ENCODE data around the gene TECTB. TPM values are rescaled to one million over a fixed set of nuclear protein-coding genes. Genes with fewer than 3 reads are reported as not detected.

TECTB gene
- not detected for total RNA-seq

DNA sequence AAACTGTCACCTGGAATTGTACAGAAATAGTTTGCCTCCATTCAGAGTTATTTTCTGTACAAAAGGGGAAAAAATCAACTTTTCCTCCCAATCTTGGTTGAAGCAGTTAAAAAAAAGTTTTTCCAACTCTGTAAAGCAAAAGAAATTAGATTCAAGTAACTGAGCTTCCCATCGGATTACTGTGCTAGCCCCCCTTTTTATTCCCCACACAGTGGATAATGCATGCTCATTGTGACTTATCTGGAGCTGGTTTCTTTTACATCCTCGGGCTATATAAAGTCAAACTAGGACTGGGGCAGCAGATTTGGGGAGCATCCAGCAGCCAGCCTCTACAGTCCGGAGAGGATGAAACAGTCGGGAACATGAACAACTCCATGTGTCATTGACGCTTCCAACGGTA is at the start of gene TECTB:
TSS of gene TECTB (plus strand) at position 301 of the 400 bp plus-strand sequence. CDS start 335 bp downstream, outside the sequence.
- no peaks in the 10 kb centered on the region for H3K27me3 ChIP-seq
- H3K36me3 ChIP-seq, result no peaks in the 10 kb centered on the region
- peaks cover 0 to 9% of the 10 kb centered on the region in 2 donors for H3K4me1 ChIP-seq
- no peak for DNase-seq (ENCODE audit: low spot score)
- no peaks in the 10 kb centered on the region for H3K9me3 ChIP-seq
- TF ChIP-seq, protein P1, sequence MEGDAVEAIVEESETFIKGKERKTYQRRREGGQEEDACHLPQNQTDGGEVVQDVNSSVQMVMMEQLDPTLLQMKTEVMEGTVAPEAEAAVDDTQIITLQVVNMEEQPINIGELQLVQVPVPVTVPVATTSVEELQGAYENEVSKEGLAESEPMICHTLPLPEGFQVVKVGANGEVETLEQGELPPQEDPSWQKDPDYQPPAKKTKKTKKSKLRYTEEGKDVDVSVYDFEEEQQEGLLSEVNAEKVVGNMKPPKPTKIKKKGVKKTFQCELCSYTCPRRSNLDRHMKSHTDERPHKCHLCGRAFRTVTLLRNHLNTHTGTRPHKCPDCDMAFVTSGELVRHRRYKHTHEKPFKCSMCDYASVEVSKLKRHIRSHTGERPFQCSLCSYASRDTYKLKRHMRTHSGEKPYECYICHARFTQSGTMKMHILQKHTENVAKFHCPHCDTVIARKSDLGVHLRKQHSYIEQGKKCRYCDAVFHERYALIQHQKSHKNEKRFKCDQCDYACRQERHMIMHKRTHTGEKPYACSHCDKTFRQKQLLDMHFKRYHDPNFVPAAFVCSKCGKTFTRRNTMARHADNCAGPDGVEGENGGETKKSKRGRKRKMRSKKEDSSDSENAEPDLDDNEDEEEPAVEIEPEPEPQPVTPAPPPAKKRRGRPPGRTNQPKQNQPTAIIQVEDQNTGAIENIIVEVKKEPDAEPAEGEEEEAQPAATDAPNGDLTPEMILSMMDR (IDR thresholded peaks at IDR 0.05), result no peak
- no peak within 1 kb of the TSS for H3K4me3 ChIP-seq
- no peak within 1 kb of the TSS for H3K27ac ChIP-seq

DNA sequence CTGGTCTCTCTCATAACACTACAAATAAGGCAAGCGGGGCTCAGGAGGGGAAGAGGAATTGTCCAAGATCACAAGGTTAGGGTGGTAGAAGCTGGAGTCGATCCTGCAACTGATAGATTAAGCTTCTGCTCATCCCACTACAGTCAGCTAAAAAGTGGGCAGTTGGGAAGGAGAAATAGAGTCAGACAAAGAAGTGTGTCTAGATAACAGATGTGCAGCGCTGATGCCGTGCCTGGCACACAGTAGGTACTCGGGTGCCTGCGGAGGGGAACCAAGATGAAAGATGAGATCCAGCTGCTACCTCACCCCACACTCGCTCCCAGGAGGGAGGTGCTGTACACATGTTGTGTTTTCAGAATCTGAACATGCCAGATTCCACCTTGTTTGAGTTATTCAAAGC is 48.1 kb upstream of the TECTB start:
- TF ChIP-seq, protein P1 (IDR thresholded peaks at IDR 0.05), result no peak
- H3K4me3 ChIP-seq, result no peak overlapping the region
- H3K27ac ChIP-seq, result no peak overlapping the region
- H3K4me1 ChIP-seq, result no peaks in the 10 kb centered on the region
- H3K36me3 ChIP-seq, result no peaks in the 10 kb centered on the region
- no peak for DNase-seq (ENCODE audit: low spot score)
- H3K27me3 ChIP-seq, result no peaks in the 10 kb centered on the region
- H3K9me3 ChIP-seq, result peaks cover 0 to 28% of the 10 kb centered on the region in 2 donors

DNA sequence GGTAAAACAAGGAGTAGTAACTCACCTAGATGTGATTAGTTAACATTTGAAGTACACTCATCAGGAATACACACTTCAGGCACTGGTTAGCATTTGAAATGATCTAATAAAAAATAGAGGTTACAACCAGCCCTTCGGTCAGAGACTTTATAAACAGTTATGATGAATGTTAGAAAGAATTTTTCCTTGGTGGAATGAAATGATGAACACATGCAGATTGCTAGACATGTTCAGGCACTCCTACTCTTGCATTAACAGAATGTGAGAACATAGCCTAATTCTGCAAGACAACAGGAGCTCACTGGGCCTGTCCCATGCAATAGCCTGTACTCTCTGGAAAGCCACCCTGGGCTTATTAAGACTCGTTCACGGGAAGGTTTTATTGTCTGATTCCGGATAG is 47.3 kb upstream of the TECTB start:
- DNase-seq (ENCODE audit: low spot score), result no peak
- no peaks in the 10 kb centered on the region for H3K27me3 ChIP-seq

DNA sequence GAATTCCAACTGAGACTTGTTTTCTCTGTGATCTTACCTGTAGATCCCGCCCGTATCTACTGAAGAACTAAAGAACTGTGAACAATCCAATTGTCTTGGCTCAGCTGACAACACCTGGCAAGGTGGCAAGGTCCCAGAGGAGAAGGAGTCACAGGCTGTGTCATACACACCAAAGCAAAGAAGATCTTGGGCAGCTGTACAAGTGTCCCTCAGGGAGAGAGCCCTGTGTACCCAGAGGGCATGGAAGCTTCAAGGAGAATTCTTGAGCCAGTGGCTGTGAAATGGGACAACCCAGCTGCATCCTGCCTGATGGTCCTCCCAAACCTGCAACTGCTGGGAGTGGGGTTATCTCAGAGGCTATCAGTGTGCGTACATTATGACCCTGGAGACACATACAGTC is 46.7 kb upstream of the TECTB start:
- Histone ChIP-seq H3K36me3 (no peaks in the 10 kb centered on the region), H3K27ac (no peak overlapping the region), H3K4me1 (no peaks in the 10 kb centered on the region), H3K27me3 (no peaks in the 10 kb centered on the region), H3K9me3 (peaks cover 0 to 32% of the 10 kb centered on the region in 2 donors), H3K4me3 (no peak overlapping the region)
- TF ChIP-seq, protein P1 (IDR thresholded peaks at IDR 0.05), result no peak
- no peak for DNase-seq (ENCODE audit: low spot score)

More for the DNA sequence above, 47.3 kb upstream of the TECTB start:
- TF ChIP-seq, protein P1 (IDR thresholded peaks at IDR 0.05), result no peak
- Histone ChIP-seq H3K36me3 (no peaks in the 10 kb centered on the region), H3K4me3 (no peak overlapping the region), H3K9me3 (peaks cover 0 to 32% of the 10 kb centered on the region in 2 donors), H3K27ac (no peak overlapping the region), H3K4me1 (no peaks in the 10 kb centered on the region)

DNA sequence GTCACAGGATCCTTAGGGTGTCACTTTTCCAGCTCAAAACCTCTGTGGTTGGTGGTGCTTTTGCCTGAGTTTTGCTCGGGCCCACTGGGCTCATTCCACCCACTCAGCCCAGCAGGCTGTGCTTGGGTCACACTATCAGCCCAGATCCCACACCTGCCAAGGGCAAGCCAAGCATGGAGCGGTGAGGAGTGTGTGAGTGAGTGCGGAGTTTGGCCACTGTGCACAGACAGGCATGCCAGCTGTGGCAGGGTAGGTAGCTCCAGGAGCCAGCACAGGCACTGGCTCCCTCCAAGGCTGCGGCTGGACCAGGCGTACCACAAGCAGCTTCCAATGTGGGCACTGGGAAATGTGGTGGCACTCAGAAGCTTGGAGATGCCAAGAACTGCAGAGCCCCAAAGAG is 43.9 kb upstream of the TECTB start:
- Histone ChIP-seq H3K27me3 (no peaks in the 10 kb centered on the region), H3K4me3 (no peak overlapping the region), H3K4me1 (no peaks in the 10 kb centered on the region), H3K9me3 (peaks cover 0 to 32% of the 10 kb centered on the region in 2 donors), H3K36me3 (no peaks in the 10 kb centered on the region), H3K27ac (no peak overlapping the region)
- TF ChIP-seq, protein P1 (IDR thresholded peaks at IDR 0.05), result no peak
- no peak for DNase-seq (ENCODE audit: low spot score)

DNA sequence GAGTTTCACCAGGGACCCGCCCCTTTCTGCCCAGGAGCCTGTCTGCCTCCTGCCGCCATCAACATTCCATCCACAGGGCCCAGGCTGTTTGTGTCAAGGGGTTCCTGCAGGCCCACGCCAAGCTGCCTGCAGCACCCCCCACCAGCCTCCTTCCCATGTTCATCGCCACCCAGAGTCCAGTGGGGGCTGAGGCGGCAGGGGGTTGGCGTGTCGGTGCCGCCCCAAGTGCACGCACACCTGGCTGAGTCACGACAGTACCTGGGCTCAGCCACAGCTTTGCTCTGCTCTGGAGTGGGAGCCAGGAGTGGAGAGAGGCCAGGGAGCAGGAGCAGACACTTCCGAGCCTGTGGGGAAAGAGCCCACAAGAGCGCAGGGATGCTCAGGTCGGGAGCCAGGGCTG is 42.8 kb upstream of the TECTB start:
- Histone ChIP-seq H3K4me1 (no peaks in the 10 kb centered on the region), H3K4me3 (no peak overlapping the region), H3K27ac (no peak overlapping the region), H3K9me3 (peaks cover 0 to 32% of the 10 kb centered on the region in 2 donors), H3K36me3 (no peaks in the 10 kb centered on the region), H3K27me3 (no peaks in the 10 kb centered on the region)
- TF ChIP-seq, protein P1 (IDR thresholded peaks at IDR 0.05), result no peak
- DNase-seq (ENCODE audit: low spot score), result no peak

Data from right atrium auricular region (tissue), 2 donors.